Stomach (tissue), 9 donors: ENCODE data around the gene SECTM1. TPM values are rescaled to one million over a fixed set of nuclear protein-coding genes. Genes with fewer than 3 reads are reported as not detected.

Source experiments
- DNase-seq, 2 donors: peaks; one replicate each; pipeline versions ENCODE4 v3.0.0 to v3.0.0-alpha.2; 2013 to 2019
- H3K27ac ChIP-seq, 5 donors: fragments of 200-600 bp in 4 of 5; sonication (generic) in 4 of 5; one replicate each; pipeline ENCODE4 v1.5.1; 2013 to 2019; ENCODE audit warnings: mild to moderate bottlenecking in 1 of 5, moderate library complexity in 1 of 5
- H3K27me3 ChIP-seq, 3 donors: fragments of 200-600 bp; sonication (generic); one replicate each; pipeline ENCODE4 v1.5.1; 2017 to 2019; ENCODE audit warnings: mixed run types in 1 of 3
- H3K36me3 ChIP-seq, 4 donors: fragments of 200-600 bp; sonication (generic); 1 replicate in 3 of 4; 2 replicates in 1 of 4; pipeline ENCODE4 v1.5.1; 2016 to 2019
- H3K4me1 ChIP-seq, 4 donors: fragments of 200-600 bp; sonication (generic); one replicate each; pipeline ENCODE4 v1.5.1; 2016 to 2019
- H3K4me3 ChIP-seq, 4 donors: fragments of 200-600 bp; sonication (generic) in 3 of 4; one replicate each; pipeline ENCODE4 v1.5.1; 2016 to 2019; ENCODE audit warnings: mild to moderate bottlenecking in 1 of 4
- H3K9me3 ChIP-seq, 4 donors: fragments of 200-600 bp; sonication (generic); one replicate each; pipeline ENCODE4 v1.5.1; 2016 to 2019
- EP300 ChIP-seq: sonication (generic); formaldehyde crosslinking; IDR thresholded peaks from one replicate; pipeline ENCODE4 v1.6.1; 2017; ENCODE audit warnings: antibody characterized with exemption
- POLR2A ChIP-seq, 4 donors: fragments of 450-650 bp; IDR thresholded peaks; one replicate each; pipeline ENCODE4 v1.6.1; 2016; ENCODE audit warnings: antibody characterized with exemption in 4 of 4, control low read depth in 2 of 4, mild to moderate bottlenecking in 1 of 4, moderate library complexity in 1 of 4
- POLR2AphosphoS5 ChIP-seq, 3 donors: sonication (generic); formaldehyde crosslinking; IDR thresholded peaks; one replicate each; pipeline ENCODE4 v1.6.1; 2016; ENCODE audit warnings: antibody characterized with exemption in 3 of 3
- WGBS, 5 donors: extraction: QIAGEN DNeasy Blood & Tissue Kit in 3 of 5; methylation state at CpG; one replicate each; pipeline versions ENCODE4 v1.1.5 to v1.1.7; 2013 to 2018; 5-methylcytosine and 5-hydroxymethylcytosine counted together
- intact Hi-C: fragments of 100-400 bp; cut with DNase I; formaldehyde crosslinking; loops from one replicate; pipeline ENCODE4 v1.15.1; 2023; ENCODE audit warnings: low total_unique reads
- polyA plus RNA-seq, 3 donors: library from polyadenylated mRNA; stranded (reverse); fragments of 200-250 nt; gene quantifications; one replicate each; pipeline ENCODE4 v1.2.3, GENCODE V29; 2013
- total RNA-seq, 5 donors: library from RNA; depleted of rRNA; stranded (reverse); fragments of >200 nt; gene quantifications; one replicate each; pipeline versions ENCODE4 v1.1.0 to v1.2.3, GENCODE V29; 2014 to 2016
- TF ChIP-seq, protein P1 (sequence below), 7 experiments: fragments of 450-650 bp in 4 of 7; fragments of 200-600 bp in 3 of 7; sonication (generic) in 3 of 7; IDR thresholded peaks; one replicate each; pipeline ENCODE4 v1.5.1; 2016 to 2019; ENCODE audit warnings: antibody characterized with exemption in 7 of 7, control low read depth in 2 of 7, mild to moderate bottlenecking in 1 of 7
- donor health status: healthy with polysubstance abuse.
- donor health status: Bipolar disorder and iron deficiency.
- donor health status: healthy.

Gene SECTM1
- total and polyA plus RNA-seq, 8 donors = 1.8 to 48.8 (median 9.8) TPM

DNA sequence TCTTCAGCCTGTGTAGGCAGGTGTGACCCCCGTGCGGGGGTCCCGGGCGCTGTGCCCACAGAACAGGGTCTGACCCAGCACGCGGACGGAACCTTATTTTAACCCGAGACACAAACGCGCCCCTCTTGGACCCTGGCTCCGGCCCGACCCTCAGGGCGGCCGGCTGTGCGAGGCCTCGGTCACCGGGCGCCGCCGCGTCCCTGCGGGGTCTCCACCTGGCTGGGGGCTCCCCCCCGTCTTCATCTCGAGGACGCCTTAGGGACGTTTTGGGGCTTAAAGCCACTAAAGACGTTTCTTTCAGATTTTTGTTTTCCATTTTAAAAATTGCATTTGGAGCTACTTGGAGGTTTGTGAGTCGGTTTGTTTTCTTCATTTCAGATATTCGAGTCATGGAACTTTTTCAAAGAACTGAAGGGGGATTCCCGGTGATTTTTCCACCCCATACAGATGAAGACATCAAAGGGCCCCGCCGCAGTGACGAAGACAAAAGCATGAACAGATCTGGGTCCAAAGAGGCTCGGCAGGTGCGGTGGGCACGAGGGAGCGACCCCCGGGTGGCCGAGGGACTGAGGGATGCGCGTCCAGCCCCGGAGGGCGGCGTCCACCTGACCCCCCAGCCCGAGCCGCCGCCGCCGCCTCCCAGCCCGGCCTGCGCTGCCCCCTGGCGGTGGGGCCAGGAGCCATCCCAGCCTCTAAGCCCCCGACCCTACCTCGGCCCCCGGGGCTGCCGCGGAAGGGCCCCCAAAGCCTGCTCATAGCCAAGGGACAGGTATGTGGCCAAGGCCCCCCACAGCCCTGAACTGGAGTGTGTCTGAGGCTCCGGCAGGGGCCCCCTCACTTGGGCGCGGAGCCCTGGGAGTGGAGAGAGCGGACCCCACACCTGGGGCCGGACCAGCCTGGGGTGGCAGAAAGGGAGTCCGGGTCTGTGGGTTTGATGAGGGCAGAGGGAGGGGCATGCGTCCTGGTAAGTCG, 12.3 kb downstream of the SECTM1 start:
- H3K36me3 ChIP-seq = peaks cover 0 to 26% (median 4%) of the 10 kb centered on the region in 4 donors
- no peak overlapping the region for H3K27ac ChIP-seq
- H3K4me3 ChIP-seq = peak overlapping the region in 2 of 4 donors; percentile 18 to 22
- no peaks in the 10 kb centered on the region for H3K9me3 ChIP-seq
- peaks cover 6 to 27% (median 20%) of the 10 kb centered on the region in 4 donors for H3K4me1 ChIP-seq
- WGBS, 5 donors = 39 to 45% (median 42%) methylated on average over 65 of the region's 65 CpGs
- TF ChIP-seq POLR2AphosphoS5 (IDR thresholded peaks at IDR 0.05) (no peak), POLR2A (IDR thresholded peaks at IDR 0.05) (no peak), EP300 (no peak)
- TF ChIP-seq, protein P1, sequence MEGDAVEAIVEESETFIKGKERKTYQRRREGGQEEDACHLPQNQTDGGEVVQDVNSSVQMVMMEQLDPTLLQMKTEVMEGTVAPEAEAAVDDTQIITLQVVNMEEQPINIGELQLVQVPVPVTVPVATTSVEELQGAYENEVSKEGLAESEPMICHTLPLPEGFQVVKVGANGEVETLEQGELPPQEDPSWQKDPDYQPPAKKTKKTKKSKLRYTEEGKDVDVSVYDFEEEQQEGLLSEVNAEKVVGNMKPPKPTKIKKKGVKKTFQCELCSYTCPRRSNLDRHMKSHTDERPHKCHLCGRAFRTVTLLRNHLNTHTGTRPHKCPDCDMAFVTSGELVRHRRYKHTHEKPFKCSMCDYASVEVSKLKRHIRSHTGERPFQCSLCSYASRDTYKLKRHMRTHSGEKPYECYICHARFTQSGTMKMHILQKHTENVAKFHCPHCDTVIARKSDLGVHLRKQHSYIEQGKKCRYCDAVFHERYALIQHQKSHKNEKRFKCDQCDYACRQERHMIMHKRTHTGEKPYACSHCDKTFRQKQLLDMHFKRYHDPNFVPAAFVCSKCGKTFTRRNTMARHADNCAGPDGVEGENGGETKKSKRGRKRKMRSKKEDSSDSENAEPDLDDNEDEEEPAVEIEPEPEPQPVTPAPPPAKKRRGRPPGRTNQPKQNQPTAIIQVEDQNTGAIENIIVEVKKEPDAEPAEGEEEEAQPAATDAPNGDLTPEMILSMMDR (IDR thresholded peaks at IDR 0.05) = peak in 5 of 7 experiments; percentile 75 to 96 (median 86)
- no peak for DNase-seq
- H3K27me3 ChIP-seq = peaks cover 0 to 33% (median 11%) of the 10 kb centered on the region in 3 donors
- intact Hi-C loops = loop anchor here (5.0 kb wide), 1 partner anchor 89 kb away; no protein-coding TSS in a partner anchor

DNA sequence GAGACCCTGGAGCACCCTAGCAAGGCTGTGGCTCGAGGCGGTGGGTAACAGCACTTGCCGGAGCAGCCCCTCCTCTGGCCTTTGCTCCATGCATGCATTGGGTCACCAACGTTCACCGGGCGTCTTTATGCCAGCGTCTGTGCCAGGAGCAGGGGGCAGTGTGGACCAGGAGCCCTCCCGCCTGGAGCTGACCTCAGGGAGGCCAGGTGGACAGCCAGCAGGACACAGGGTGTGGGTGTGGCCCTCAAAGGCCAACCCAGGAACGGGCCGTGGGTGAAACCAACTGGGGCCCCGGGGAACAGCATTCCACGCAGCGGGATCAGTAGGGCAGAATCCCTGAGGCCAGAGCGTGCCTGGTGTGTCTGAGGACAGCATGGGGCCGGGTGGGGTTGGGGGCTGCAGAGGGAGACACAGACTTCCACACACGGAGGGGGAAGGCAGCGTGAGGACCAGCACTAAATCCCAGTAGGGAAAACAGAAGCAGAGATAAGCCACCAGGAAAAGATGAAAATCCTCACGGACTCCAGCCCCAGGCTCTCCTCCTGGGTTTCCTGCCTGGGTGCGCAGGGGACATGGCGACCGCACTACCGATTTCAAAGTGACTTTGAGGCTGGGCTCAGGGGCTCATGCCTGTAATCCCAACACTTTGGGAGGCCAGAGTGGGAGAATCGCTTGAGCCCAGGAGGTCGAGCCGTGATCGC, 13.3 kb downstream of the SECTM1 start:
- peaks cover 0 to 26% (median 4%) of the 10 kb centered on the region in 4 donors for H3K36me3 ChIP-seq
- H3K27me3 ChIP-seq = peaks cover 4 to 43% (median 20%) of the 10 kb centered on the region in 3 donors
- DNase-seq = no peak
- H3K9me3 ChIP-seq = no peaks in the 10 kb centered on the region
- peaks cover 12 to 34% (median 28%) of the 10 kb centered on the region in 4 donors for H3K4me1 ChIP-seq
- H3K27ac ChIP-seq = no peak overlapping the region
- whole genome bisulfite sequencing, 5 donors = 51 to 66% (median 53%) methylated on average over 18 to 26 of the region's 26 CpGs
- TF ChIP-seq POLR2A (IDR thresholded peaks at IDR 0.05) = no peak
- no peak for TF ChIP-seq EP300
- TF ChIP-seq, protein P1 (IDR thresholded peaks at IDR 0.05) = no peak
- no peak for TF ChIP-seq POLR2AphosphoS5 (IDR thresholded peaks at IDR 0.05)
- intact Hi-C loops = loop anchor here (5.0 kb wide), 1 partner anchor 88 kb away; no protein-coding TSS in a partner anchor
- no peak overlapping the region for H3K4me3 ChIP-seq

DNA sequence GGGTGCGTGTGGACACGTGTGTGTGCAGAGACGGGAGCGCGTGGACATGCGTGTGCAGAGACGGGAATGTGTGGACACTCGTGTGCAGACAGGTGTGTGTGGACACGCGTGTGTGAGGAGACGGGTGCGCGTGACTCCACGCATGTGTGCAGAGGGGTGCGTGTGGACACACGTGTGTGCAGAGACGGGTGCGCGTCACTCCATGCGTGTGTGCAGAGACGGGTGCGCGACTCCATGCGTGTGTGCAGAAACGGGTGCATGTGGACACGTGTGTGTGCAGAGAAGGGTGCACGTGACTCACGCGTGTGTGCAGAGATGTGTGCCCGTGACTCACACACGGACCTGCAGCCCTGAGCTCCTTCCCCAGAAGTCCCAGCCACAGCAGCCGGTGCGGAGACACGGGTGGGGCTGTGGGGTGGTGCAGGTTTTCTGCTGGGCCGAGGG, 13.9 kb downstream of the SECTM1 start:
- H3K4me1 ChIP-seq = peaks cover 12 to 32% (median 26%) of the 10 kb centered on the region in 4 donors
- no peak for DNase-seq
- H3K27ac ChIP-seq = no peak overlapping the region
- no peak overlapping the region for H3K4me3 ChIP-seq
- 90 to 93% (median 93%) methylated on average over 34 to 35 of the region's 35 CpGs for WGBS, 5 donors
- intact Hi-C loops = loop anchor here (5.0 kb wide), 1 partner anchor 87 kb away; no protein-coding TSS in a partner anchor
- H3K36me3 ChIP-seq = peaks cover 0 to 26% (median 4%) of the 10 kb centered on the region in 4 donors
- TF ChIP-seq POLR2AphosphoS5 (IDR thresholded peaks at IDR 0.05) (no peak), EP300 (no peak), POLR2A (IDR thresholded peaks at IDR 0.05) (no peak)
- TF ChIP-seq, protein P1 (IDR thresholded peaks at IDR 0.05) = no peak
- peaks cover 4 to 49% (median 27%) of the 10 kb centered on the region in 3 donors for H3K27me3 ChIP-seq
- H3K9me3 ChIP-seq = no peaks in the 10 kb centered on the region
